Measurements from ENCODE around the gene TUBA3C.
A peak's percentile ranks its signal among the peaks of the same experiment; 100 is the strongest.

The TUBA3C gene

GRCh38 chr13:19159761-19160420 lies 21.7 kb downstream of the TUBA3C start:
- no peak for DNase-seq

GRCh38 chr13:19159181-19159580 lies 22.4 kb downstream of the TUBA3C start:
- no peak for DNase-seq

- no peak for DNase-seq
These were observed 23.0 kb downstream of the TUBA3C start for GRCh38 chr13:19158526-19159174.

- no peak for DNase-seq
These were observed 23.6 kb downstream of the TUBA3C start for GRCh38 chr13:19158006-19158405.

GRCh38 chr13:19157461-19157860 lies 24.2 kb downstream of the TUBA3C start:
- no peak for DNase-seq

GRCh38 chr13:19156013-19156825 lies 25.4 kb downstream of the TUBA3C start:
- no peak for DNase-seq

GRCh38 chr13:19155321-19155861 lies 26.2 kb downstream of the TUBA3C start:
- no peak for DNase-seq

GRCh38 chr13:19154843-19155242 lies 26.8 kb downstream of the TUBA3C start:
- DNase-seq = no peak

- peak in 1 of 2 experiments; percentile 43 for DNase-seq
These were observed 27.7 kb downstream of the TUBA3C start for GRCh38 chr13:19153782-19154450.

- DNase-seq = no peak
These were observed 29.2 kb downstream of the TUBA3C start for GRCh38 chr13:19152403-19152802.

GRCh38 chr13:19151581-19152263 lies 29.9 kb downstream of the TUBA3C start:
- no peak for DNase-seq

- no peak for DNase-seq
These were observed 30.9 kb downstream of the TUBA3C start for GRCh38 chr13:19150712-19151228.

- no peak for DNase-seq
These were observed 31.4 kb downstream of the TUBA3C start for GRCh38 chr13:19150226-19150625.

- no peak for DNase-seq
These were observed 33.1 kb downstream of the TUBA3C start for GRCh38 chr13:19148561-19148960.

Measured in NCI-H526 (cell line).